ENCODE data around the gene RPUSD2.

Gene RPUSD2

GRCh38 chr15:40558952-40559742 is 10.0 kb upstream of the RPUSD2 start:
- H3K27me3 ChIP-seq (replicated peaks) = no peaks in the 10 kb centered on the region
- in situ Hi-C loops (cut with HindIII; ENCODE audit: low pct_ligation_motif_present, low sequenced_read_pairs) = no loop called here
- H3K27ac ChIP-seq = no peak overlapping the region
- peaks cover 14% of the 10 kb centered on the region for H3K36me3 ChIP-seq (replicated peaks)
- DNase-seq = no peak
- H3K4me3 ChIP-seq (ENCODE audit: low read depth, low read length) = no peak overlapping the region
- no peak for TF ChIP-seq CTCF (IDR thresholded peaks at IDR 0.05; ENCODE audit: low read depth, low read length, missing control alignments)

GRCh38 chr15:40562691-40563090 is 6.4 kb upstream of the RPUSD2 start:
- no peak overlapping the region for H3K27ac ChIP-seq
- peaks cover 4% of the 10 kb centered on the region for H3K36me3 ChIP-seq (replicated peaks)
- no peak overlapping the region for H3K4me3 ChIP-seq (ENCODE audit: low read depth, low read length)
- no peaks in the 10 kb centered on the region for H3K27me3 ChIP-seq (replicated peaks)
- no peak for DNase-seq
- in situ Hi-C loops (cut with HindIII; ENCODE audit: low pct_ligation_motif_present, low sequenced_read_pairs) = no loop called here
- no peak for TF ChIP-seq CTCF (IDR thresholded peaks at IDR 0.05; ENCODE audit: low read depth, low read length, missing control alignments)

GRCh38 chr15:40563426-40563825 is 5.7 kb upstream of the RPUSD2 start:
- no peak for TF ChIP-seq CTCF (IDR thresholded peaks at IDR 0.05; ENCODE audit: low read depth, low read length, missing control alignments)
- in situ Hi-C loops (cut with HindIII; ENCODE audit: low pct_ligation_motif_present, low sequenced_read_pairs) = no loop called here
- Histone ChIP-seq H3K4me3 (ENCODE audit: low read depth, low read length) (no peak overlapping the region), H3K27me3 (replicated peaks) (no peaks in the 10 kb centered on the region), H3K27ac (no peak overlapping the region), H3K36me3 (replicated peaks) (peaks cover 4% of the 10 kb centered on the region)
- DNase-seq = no peak

GRCh38 chr15:40564591-40565332 is 4.3 kb upstream of the RPUSD2 start, which contains the start of gene CCDC32:
CCDC32 (minus strand) TSS chr15:40565042; CDS start chr15:40563015, 2,027 bp downstream.
- peaks cover 4% of the 10 kb centered on the region for H3K36me3 ChIP-seq (replicated peaks)
- in situ Hi-C loops (cut with HindIII; ENCODE audit: low pct_ligation_motif_present, low sequenced_read_pairs) = no loop called here

More at GRCh38 chr15:40564591-40565332, 4.3 kb upstream of the RPUSD2 start, which contains the start of gene CCDC32:
- Histone ChIP-seq H3K27ac (peak within 1 kb of the TSS; percentile 66), H3K4me3 (ENCODE audit: low read depth, low read length) (peak within 1 kb of the TSS; percentile 92), H3K27me3 (replicated peaks) (no peaks in the 10 kb centered on the region)
- no peak for TF ChIP-seq CTCF (IDR thresholded peaks at IDR 0.05; ENCODE audit: low read depth, low read length, missing control alignments)
- peak; percentile 98 for DNase-seq

Data from brain microvascular endothelial cell (primary cell).